ENCODE data around the gene SLC35A5. TPM values are rescaled to one million over a fixed set of nuclear protein-coding genes. Genes with fewer than 3 reads are reported as not detected.

SLC35A5 gene
- total RNA-seq (2022; extraction: Qiagen RNA extraction; ENCODE audit: low read depth), result 9.4 to 19.5 TPM (median 15.4 TPM) in 5 replicates

DNA sequence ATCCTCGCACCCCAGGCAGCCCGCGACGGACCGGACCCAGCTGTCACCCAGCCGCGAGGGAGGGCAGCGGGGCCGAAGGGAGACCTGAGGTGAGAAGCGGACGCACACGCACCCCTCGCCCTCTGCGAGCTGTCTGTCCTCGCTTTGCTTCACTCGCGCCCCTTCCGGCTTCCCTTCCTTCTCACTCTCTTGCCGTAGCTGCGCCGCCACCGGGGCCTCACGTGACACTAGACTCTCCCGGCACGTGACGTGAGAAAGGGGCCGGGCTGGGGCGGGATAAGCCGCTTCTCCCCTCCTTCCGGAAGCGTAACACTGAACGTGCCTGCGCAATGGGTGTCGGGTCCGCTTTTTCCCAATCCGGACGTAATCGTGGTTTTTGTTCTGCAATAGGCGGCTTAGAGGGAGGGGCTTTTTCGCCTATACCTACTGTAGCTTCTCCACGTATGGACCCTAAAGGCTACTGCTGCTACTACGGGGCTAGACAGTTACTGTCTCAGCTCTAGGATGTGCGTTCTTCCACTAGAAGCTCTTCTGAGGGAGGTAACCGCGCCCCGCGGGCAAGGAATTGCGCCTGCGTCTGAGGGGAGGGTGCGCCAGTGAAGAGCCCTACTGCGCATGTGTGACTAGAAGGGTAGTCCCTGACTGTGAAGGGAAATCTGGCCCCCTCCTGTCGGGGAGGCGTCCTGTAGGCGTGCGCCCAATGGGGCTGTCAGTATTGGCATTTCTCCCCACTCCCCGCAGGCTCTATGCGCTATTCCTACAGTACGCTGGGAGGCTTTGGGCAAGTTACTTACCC is at the start of gene SLC35A5, which contains the start of gene ATG3:
Gene SLC35A5 (plus strand): TSS at position 312 of the 796 bp plus-strand sequence. CDS start 1,359 bp downstream, outside the sequence.
Gene ATG3 (minus strand): TSS at position 229 of the 796 bp plus-strand sequence. CDS start 434 bp downstream, outside the sequence.

Other genes starting within 250 kb of the SLC35A5 start
- not detected in 5 replicates for gene CD200, start 228.9 kb upstream of the SLC35A5 start, total RNA-seq (2022; extraction: Qiagen RNA extraction; ENCODE audit: low read depth)
- 0.08 TPM in 1 of 5 replicates, not detected in the others for gene BTLA, start 62.6 kb upstream of the SLC35A5 start, total RNA-seq (2022; extraction: Qiagen RNA extraction; ENCODE audit: low read depth)
- 40.5 to 65.2 TPM (median 46.1 TPM) in 5 replicates for gene ATG3, start 83 bp upstream of the SLC35A5 start, total RNA-seq (2022; extraction: Qiagen RNA extraction; ENCODE audit: low read depth)
- gene CCDC80, start 79.1 kb downstream of the SLC35A5 start, total RNA-seq (2022; extraction: Qiagen RNA extraction; ENCODE audit: low read depth), result 43.7 to 84.1 TPM (median 57.4 TPM) in 5 replicates